Endodermal cell (in vitro differentiated cells): ENCODE results near the gene TEAD2. TPM values are rescaled to one million over a fixed set of nuclear protein-coding genes. Genes with fewer than 3 reads are reported as not detected.
A peak's percentile ranks its signal among the peaks of the same experiment; 100 is the strongest.
"Not testable (repeated sequence)": the region's sequence is repeated elsewhere in the genome, so short reads cannot be mapped to it uniquely, and the experiment has no call there.

Source experiments
- DNase-seq: peaks from one replicate; pipeline ENCODE4 v3.0.0-alpha.2; 2017
- H3K27ac ChIP-seq: 2 replicates; pipeline ENCODE4 v1.5.1; 2013; ENCODE audit warnings: mild to moderate bottlenecking, low read depth, low read length, moderate library complexity
- H3K27me3 ChIP-seq: 2 replicates; pipeline ENCODE4 v1.6.1; 2013; ENCODE audit warnings: mild to moderate bottlenecking, low read length, moderate library complexity; ENCODE audit not compliant: insufficient read depth, control insufficient read depth, poor library complexity, severe bottlenecking
- H3K36me3 ChIP-seq: 2 replicates; pipeline ENCODE4 v1.7.0; 2013; ENCODE audit warnings: mild to moderate bottlenecking, low read length, moderate library complexity; ENCODE audit not compliant: control insufficient read depth, insufficient read depth
- H3K4me1 ChIP-seq: one replicate; pipeline ENCODE4 v1.7.0; 2013; ENCODE audit warnings: low read length; ENCODE audit not compliant: control insufficient read depth, insufficient read depth
- H3K4me3 ChIP-seq: 2 replicates; pipeline ENCODE4 v1.5.1; 2013; ENCODE audit warnings: mild to moderate bottlenecking, low read length, moderate library complexity
- H3K9ac ChIP-seq: 2 replicates; pipeline ENCODE4 v1.6.1; 2013; ENCODE audit warnings: mild to moderate bottlenecking, low read length, moderate library complexity; ENCODE audit not compliant: poor library complexity, severe bottlenecking; ENCODE audit errors: extremely low read depth
- H3K9me3 ChIP-seq: 2 replicates; pipeline ENCODE4 v1.6.1; 2013; ENCODE audit warnings: mild to moderate bottlenecking, low read length, moderate library complexity; ENCODE audit not compliant: control insufficient read depth
- H3K27ac Mint-ChIP-seq: 2 replicates; pipeline ENCODE4 v1.8.0; 2020; ENCODE audit warnings: mixed read lengths
- H3K27me3 Mint-ChIP-seq: 2 replicates; pipeline ENCODE4 v1.8.0; 2021; ENCODE audit warnings: mild to moderate bottlenecking, mixed read lengths; ENCODE audit not compliant: insufficient read depth
- H3K36me3 Mint-ChIP-seq: 2 replicates; pipeline ENCODE4 v1.8.0; 2020; ENCODE audit warnings: low read depth, mixed read lengths
- H3K4me1 Mint-ChIP-seq: 2 replicates; pipeline ENCODE4 v1.8.0; 2020; ENCODE audit warnings: mixed read lengths
- H3K4me3 Mint-ChIP-seq: 2 replicates; pipeline ENCODE4 v1.8.0; 2020; ENCODE audit warnings: mild to moderate bottlenecking, moderate library complexity, mixed read lengths
- H3K9me3 Mint-ChIP-seq: 2 replicates; pipeline ENCODE4 v1.8.0; 2020; ENCODE audit warnings: mild to moderate bottlenecking, mixed read lengths
- CTCF ChIP-seq: fragments of 200-600 bp; sonication (generic); conservative IDR thresholded peaks from 2 replicates; pipeline ENCODE4 v1.5.0; 2021; ENCODE audit warnings: antibody characterized with exemption, mild to moderate bottlenecking
- WGBS, 2 experiments: methylation state at CpG; one replicate each; pipeline versions ENCODE4 v1.1.5 to v1.1.7; 2013; ENCODE audit warnings: missing lambda C conversion rate in 2 of 2, mixed read lengths in 1 of 2; ENCODE audit not compliant: insufficient coverage in 1 of 2, insufficient read length in 1 of 2; 5-methylcytosine and 5-hydroxymethylcytosine counted together
- total RNA-seq, 2 donors: library from RNA; stranded (reverse); fragmentation: NEBNext Ultra II Directional in 1 of 2; extraction: Animal tissue kit (Norgen Biotek cat#: 25700) in 1 of 2; gene quantifications; 2 replicates in 1 of 2; 3 replicates in 1 of 2; pipeline ENCODE4 v1.2.1, GENCODE V29; 2021

TEAD2 gene
- total RNA-seq, 2 donors from 2014 or later, result 142 to 166 TPM

DNA sequence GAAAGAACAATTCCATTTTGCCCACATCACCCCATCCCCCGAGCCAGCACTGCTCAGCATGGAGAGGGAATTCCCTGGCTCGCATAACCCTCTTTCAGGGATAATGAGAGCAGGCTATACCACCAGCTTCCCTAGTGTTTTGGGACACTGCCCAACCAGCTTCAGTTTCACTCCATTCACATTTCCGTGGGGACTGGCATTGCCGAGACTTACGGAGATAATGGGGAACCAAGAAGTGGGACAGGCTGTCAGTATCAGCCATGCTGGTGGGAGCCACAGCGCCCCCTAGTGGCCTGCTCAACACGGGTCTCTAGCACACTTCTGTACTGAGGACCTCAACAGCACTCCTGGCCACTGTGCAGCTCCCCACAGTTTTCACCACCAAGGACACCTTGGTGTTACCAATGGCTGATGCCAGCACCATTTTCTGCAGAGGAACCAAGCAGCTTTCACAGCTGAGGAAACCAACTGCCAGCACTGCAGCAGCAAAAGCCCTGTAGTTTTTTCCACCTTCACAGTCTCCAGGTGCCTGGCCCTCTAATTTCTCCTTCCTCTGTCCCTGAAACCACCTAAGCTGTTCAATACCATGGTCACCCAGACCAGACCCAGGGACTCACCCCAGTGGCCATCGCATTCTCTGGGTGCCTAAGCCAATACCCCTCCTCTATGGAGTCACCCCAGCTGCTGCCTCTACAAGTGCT, 60.9 kb downstream of the TEAD2 start:
- no peak overlapping the region for H3K4me3 Mint-ChIP-seq
- H3K4me1 ChIP-seq, result no peaks in the 10 kb centered on the region

GRCh38 chr19:49298653-49299052, 63.6 kb downstream of the TEAD2 start:
- H3K4me1 Mint-ChIP-seq, DNase-seq, H3K27ac Mint-ChIP-seq, H3K9me3 Mint-ChIP-seq, H3K4me3 ChIP-seq, H3K4me1 ChIP-seq, H3K27ac ChIP-seq, H3K36me3 Mint-ChIP-seq, H3K36me3 ChIP-seq, H3K9ac ChIP-seq, H3K4me3 Mint-ChIP-seq: not testable (repeated sequence)
- Histone ChIP-seq H3K27me3 (peaks cover 11% of the 10 kb centered on the region), H3K9me3 (peaks cover 12% of the 10 kb centered on the region)
- WGBS, 2 experiments, result 71 to 88% methylated on average over 1 to 3 of the region's 3 CpGs
- H3K27me3 Mint-ChIP-seq, result peaks cover 46% of the 10 kb centered on the region

More for the DNA sequence above, 60.9 kb downstream of the TEAD2 start:
- H3K4me1 Mint-ChIP-seq, result no peaks in the 10 kb centered on the region
- peaks cover 2% of the 10 kb centered on the region for H3K36me3 Mint-ChIP-seq
- DNase-seq, result peak; percentile 94
- H3K27me3 ChIP-seq, result peaks cover 11% of the 10 kb centered on the region
- peaks cover 17% of the 10 kb centered on the region for H3K9me3 ChIP-seq
- no peak overlapping the region for H3K4me3 ChIP-seq
- 51 to 58% methylated on average over 5 to 8 of the region's 8 CpGs for WGBS, 2 experiments
- TF ChIP-seq CTCF, result peak; percentile 97
- H3K9ac ChIP-seq, result no peak overlapping the region
- H3K27ac ChIP-seq, result no peak overlapping the region
- peaks cover 29% of the 10 kb centered on the region for H3K27me3 Mint-ChIP-seq
- H3K9me3 Mint-ChIP-seq, result peaks cover 6% of the 10 kb centered on the region
- no peaks in the 10 kb centered on the region for H3K36me3 ChIP-seq
- H3K27ac Mint-ChIP-seq, result no peak overlapping the region

- H3K27me3 Mint-ChIP-seq, result peaks cover 46% of the 10 kb centered on the region
- Histone ChIP-seq H3K9me3 (peaks cover 7% of the 10 kb centered on the region), H3K27ac (no peak overlapping the region), H3K4me1 (peaks cover 8% of the 10 kb centered on the region), H3K36me3 (no peaks in the 10 kb centered on the region), H3K27me3 (peaks cover 11% of the 10 kb centered on the region), H3K9ac (no peak overlapping the region), H3K4me3 (no peak overlapping the region)
- H3K27ac Mint-ChIP-seq, result no peak overlapping the region
- DNase-seq, result no peak
- H3K4me3 Mint-ChIP-seq, result no peak overlapping the region
- no peaks in the 10 kb centered on the region for H3K4me1 Mint-ChIP-seq
- no peaks in the 10 kb centered on the region for H3K36me3 Mint-ChIP-seq
- 92 to 97% methylated on average over 2 of the region's 3 CpGs for WGBS, 2 experiments
- H3K9me3 Mint-ChIP-seq, result no peaks in the 10 kb centered on the region
- TF ChIP-seq CTCF, result no peak
These were observed 64.8 kb downstream of the TEAD2 start for GRCh38 chr19:49297403-49297802.
